NCI-H2107 treated with DMSO at 0.1 percent for 48 hours (cell line): ENCODE data around the gene ZNF343.

ENCODE experiments used
- DNase-seq: peaks from one replicate; lab custom pipeline; 2025; ENCODE audit not compliant: unreplicated experiment; lab: John Stamatoyannopoulos, UW

The ZNF343 gene

GRCh38 chr20:2446845-2447244, 61.9 kb downstream of the ZNF343 start:
- DNase-seq = no peak
